ENCODE results near the gene ANAPC4.

The ANAPC4 gene

DNA sequence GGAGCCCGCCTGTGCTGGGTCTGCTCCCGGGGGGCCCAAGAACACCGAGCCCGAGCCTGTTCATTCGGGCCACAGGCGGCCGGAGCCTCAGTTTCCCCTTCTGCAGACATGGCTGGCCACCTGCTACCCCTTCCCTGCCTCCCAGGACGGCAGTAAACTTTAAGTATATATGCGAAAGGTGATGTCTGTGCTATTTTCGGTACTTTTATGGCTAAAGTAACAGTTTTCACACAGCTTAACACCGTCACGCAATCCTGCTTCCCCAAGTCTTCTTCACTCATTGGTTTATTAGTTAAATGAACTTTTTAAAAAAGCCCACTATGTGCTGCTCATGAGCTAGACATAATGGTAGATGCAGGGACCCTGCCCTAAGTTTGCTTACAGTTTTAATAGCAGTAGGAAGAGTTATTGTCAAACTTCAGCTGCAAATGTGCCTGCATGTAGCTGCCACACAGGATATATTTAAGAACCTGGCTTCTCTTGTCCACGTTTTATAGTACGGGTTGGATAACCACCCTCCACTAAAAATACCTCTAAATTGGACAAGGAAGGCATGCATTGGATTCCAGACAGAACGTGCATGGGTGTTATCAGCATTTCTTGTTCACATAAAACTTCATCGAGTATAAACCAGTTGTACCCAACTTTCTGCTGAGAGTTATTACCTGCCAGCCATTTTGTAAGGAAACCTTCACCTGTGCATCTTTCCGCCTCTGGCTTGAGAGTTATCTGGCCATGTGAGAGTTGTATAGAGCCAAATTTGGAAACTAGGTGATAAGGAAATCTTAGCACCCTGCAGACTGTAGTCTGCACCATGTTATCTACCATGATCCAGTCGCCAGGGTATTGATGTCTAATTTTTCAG, 741 bp downstream of the ANAPC4 start:
- DNase-seq: no peak

GRCh38 chr4:25378437-25378743, 1.3 kb downstream of the ANAPC4 start:
- no peak for DNase-seq

DNA sequence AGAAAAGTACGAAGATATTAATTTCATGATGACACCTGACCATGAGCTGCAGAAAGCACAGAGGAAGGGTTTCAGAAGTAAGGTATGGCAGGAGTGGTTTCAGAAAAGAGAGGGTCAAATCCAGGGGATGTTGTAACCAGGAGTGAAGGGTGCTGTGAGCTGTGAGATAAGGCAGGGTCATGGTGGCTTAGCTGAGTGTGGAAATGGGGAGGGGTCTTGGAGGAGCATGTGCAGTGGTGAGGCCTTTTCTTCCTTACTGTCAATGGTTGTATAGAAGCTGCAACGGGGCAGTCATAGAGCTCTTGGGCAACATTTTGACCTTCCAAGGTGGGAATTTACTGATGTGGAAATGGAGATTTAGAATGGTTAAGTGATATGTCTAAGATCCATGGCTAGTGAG, 2.5 kb downstream of the ANAPC4 start:
- no peak for DNase-seq

DNA sequence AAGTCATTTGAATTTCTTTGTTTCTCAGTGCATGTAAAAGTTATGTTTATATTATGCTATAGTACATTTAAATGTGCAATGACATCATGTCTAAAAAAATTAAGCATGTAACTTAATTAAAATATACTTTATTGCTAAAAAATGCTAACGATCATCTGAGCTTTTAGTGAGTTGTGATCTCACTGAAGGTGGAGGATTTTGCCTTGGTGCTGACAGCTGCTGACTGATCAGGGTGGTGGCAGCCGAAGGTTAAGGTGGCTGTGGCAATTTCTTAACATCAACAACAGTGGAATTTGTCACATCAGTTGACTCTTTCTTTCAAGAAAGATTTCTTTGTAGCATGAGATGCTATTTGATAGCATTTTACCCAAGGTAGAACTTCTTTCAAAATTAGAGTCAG, 6.6 kb downstream of the ANAPC4 start:
- DNase-seq: no peak

- DNase-seq: no peak
Measured at GRCh38 chr4:25386926-25387325, 9.9 kb downstream of the ANAPC4 start.

GRCh38 chr4:25397305-25397704, 20.2 kb downstream of the ANAPC4 start:
- no peak for DNase-seq

DNA sequence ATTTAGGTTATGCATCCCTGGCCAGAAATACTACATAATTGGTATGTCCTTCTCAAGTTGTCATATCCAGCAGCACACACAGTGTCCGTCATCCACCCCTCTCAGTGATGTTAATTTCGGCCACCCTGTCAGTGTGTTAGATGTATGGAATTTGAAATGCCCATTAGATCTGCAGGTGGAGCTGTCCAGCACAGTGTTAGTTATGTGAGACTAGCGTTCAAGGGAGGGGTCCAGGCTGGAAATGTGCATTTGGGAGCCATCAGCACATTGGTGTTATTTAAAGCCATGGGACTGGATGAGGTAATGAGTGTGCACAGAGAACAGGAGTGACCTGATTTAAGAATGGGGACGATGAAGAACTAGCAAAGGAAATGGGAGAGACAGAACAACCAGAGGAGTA, 22.4 kb downstream of the ANAPC4 start:
- no peak for DNase-seq

- DNase-seq: no peak
Measured at GRCh38 chr4:25401066-25401465, 24.0 kb downstream of the ANAPC4 start.

DNA sequence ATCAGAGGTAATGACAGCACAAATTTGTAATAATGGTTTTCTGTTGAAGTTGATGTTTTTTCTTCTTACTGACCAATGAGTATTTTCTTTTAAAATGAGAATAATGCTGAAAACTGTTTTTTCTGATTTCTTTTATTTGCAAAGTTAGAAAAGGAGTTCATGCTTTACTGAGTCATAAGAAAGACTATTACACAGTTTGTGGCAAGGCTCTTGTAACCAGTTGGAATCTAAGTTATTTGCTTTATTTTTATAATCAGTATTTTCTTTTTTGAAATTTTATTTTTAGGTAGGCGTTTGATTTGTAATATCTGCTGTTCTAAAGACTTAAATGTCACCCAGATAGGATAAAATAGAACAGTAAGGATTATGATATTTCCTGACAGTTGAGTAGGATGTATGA, 25.5 kb downstream of the ANAPC4 start:
- DNase-seq: no peak

DNA sequence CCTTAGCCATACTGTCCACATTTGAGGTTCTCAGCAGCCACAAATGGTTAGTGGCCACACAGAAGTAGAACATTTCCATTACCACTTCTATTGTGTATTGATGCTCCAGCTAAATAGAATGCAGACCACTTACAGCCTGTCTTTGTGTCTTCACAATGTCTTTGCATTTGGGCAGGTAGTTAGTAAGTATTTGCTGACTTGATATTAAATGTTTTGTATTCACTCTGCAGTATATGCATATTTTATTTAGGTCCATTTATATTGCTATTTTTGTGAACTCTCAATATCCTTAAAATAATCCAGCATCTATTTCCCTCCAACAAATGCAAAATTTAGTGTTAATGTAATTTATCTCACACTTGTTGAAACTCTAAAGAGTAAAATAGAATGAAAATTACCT, 26.6 kb downstream of the ANAPC4 start:
- DNase-seq: no peak

- no peak for DNase-seq
Measured at GRCh38 chr4:25405453-25405852, 28.4 kb downstream of the ANAPC4 start.

DNA sequence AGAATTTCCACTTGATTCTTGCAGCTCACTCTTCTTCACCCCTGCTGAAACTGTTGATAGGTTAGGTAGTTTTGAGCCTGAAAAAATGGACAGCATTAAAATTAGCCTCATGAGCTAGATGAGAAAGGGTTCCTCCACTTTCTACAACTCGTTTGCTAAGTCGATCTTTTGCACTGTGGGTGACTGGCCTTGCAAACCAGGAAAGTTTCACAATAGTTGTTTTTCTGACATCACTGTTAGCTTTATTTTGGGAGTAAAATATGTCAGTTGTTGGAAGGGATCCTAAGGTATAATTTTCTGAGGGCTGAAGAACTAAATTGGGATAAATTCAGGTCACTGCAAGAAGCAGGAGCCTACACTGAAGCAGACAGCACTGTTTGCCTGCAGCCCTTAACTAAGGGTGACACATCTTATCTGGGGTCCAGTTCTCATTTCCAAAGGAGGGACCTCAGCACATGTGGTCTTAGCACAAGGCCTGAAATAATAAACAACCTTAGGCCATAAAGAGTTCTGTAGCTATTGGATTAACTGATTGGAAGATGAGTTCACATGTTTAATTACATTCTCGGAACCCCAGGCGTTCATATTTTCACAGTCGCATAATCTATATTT, 29.1 kb downstream of the ANAPC4 start:
- DNase-seq: no peak

DNA sequence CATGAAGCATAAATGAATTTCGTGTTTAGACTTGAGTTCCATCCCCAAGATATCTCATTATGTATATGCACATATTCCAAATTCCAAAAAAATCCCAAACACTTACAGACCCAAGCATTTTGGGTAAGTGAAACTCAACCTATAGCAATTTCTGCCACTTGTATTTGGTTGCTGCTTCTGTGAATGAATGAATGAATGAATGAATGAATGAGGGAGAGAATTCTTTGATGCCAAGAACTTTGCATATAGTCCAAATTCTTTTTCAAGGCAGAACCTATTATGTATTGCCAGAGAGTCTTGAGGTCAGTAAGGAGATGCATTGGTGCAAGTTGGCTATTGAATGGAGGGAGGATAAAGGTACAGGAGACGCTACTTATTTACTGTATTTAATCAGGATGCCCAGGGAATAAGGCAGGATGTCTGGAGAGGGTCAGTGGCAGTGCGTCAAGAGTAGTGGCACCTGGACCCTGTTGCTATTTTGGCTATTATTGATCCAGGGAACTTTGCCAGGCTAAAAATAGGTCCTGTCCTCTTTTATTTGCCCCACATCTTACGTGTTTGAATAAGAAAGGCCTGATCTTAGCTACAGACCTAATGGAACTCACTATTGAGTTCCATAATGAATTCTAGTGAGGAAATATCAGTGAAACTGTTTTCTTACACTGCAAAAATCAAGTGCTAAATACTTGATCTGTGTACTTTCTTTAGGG, 33.9 kb downstream of the ANAPC4 start:
- DNase-seq: no peak

- no peak for DNase-seq
Measured at GRCh38 chr4:25413261-25413660, 36.2 kb downstream of the ANAPC4 start.

GRCh38 chr4:25417014-25417413, 40.0 kb downstream of the ANAPC4 start:
- no peak for DNase-seq

DNA sequence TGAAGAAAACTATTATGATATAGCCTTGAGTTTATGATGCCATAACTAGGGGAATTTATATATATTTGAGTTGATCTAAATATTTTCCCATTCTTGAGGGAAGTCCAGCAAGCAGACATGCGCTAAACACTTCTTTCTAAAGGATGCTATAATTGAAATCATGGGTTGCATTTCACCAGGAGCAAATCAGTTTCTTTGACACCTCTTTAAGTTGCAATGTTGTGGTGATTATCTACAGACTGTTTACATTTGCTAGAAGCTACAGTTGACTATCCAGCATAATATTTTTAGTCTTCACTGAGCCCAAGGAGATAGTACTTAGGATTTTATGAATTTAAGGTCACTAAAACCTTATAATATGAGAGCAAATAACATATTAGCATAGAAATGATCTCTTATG, 43.9 kb downstream of the ANAPC4 start:
- DNase-seq: no peak

GRCh38 chr4:25421816-25422525, 44.9 kb downstream of the ANAPC4 start:
- DNase-seq: no peak

DNA sequence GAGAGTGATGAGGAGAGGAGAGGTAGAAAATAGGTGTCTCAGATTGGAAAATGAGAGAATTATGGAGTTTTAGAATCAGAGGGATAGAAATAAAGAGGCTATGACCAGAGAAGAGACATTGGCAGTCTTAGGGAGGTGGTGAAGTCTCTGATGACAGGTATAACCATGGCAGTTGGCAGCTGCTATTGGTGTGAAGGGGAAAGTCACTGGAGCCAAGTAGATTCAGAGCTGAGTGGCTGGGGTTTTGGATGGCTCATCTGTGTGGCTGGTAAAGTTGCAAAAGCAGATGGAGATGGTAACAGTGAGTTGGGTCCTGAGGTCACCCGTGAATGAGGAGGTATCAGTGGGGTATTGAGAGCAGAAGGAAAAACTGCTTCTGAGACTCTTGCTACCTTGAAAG, 46.5 kb downstream of the ANAPC4 start:
- DNase-seq: no peak

DNA sequence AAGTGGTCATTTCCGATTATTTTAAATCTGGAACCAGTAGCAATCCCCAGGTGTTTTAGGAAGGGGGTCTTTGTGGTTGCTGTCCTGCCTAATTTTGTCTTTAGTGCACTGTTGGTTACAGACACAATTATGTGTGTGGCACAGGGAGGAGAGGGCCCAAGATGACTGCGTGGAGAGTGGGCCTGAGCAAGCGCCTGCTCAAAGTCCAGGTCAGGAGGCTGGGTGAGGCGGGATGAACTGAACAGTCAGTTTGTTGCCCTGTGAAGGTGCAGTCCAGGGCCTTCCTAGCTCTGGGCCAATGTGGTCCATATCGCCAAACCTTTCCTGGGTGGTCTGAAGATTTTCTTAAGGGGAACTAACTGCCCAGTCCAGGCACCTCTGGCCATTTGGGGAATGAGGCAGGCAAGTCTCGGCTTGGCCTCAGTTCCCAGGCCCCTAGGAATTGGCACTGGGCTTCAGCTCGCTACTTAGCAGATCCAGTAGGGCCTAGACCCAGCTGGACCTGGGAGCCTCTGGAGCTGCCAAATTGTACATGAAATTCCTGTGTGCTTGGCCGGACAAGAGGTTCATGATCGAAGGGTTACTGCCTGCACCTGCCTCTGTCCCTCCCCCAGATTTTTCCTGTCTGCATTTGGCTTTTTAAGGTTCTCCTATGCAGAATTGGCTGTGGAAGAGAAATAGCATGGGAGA, 47.6 kb downstream of the ANAPC4 start:
- no peak for DNase-seq

DNA sequence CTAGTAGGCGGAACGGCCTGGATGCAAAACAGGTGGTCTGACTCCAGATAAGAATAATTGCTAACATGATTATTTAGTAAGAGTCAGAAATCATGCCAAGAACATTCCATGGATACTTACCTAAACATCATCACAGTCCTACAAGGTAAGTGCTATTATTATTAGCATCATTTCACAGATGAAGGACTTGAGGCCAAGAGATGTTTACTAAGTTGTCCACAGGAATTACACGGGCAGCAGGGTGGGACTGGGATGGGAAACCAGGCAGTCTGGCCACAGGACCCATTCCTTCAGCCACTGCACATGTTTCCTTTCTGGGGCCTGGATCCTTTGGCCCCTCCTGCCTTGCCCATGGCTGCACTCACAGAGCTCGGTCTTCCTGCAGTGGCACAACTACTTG, 48.3 kb downstream of the ANAPC4 start:
- no peak for DNase-seq

DNA sequence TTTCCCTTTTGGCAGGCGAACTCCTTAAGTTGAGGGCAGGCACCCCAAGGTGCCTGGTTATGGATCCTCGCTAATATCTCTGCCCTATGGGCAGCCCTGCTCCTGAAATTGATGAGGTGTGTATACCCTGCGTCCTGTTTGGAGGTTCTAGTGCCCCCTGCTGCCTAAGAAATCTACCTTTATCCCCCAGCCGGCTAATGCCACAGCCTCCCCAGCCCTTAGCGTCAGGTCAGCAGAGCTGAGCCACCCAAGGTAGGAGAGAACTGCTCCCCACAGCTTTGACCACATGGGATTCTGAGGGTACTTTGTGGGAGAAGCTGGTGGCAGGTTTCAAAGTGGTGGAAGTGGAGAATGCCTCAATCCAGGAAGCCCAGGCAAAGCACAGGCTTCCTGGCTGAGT, 50.8 kb downstream of the ANAPC4 start:
- no peak for DNase-seq

DNA sequence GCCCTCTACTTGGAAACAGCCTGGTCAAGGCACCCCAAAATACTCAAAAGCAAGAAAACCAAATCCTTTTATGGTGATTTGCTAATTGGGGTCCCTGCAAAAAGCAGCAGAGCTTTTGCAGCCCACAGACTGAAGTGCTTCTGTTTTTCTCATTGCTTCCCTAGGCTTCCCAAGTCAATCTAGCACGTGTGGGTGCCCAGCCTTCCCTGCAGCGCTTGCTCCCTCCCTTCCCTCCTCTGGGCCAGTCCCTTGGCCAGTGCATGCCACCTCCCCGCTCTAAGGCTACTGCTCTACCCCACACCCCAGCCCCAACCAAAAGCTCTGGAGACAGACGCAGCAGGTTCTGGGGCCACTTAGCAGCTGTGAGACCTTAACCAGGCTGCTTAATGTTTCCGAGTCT, 53.6 kb downstream of the ANAPC4 start:
- DNase-seq: no peak
